ENCODE results near the gene DENND10.

GRCh38 chr10:119183664-119184412, 79.9 kb downstream of the DENND10 start:
- no peak for TF ChIP-seq EZH2 (IDR thresholded peaks at IDR 0.05)
- no peak for TF ChIP-seq POLR2AphosphoS5 (IDR thresholded peaks at IDR 0.05; ENCODE audit: borderline replicate concordance, low read depth, low read length)
- no peak for TF ChIP-seq FOXP2 (optimal IDR thresholded peaks at IDR 0.05; ENCODE audit: control extremely low read depth, extremely low read length, insufficient read depth)
